Measurements from ENCODE around the gene CXADR. TPM values are rescaled to one million over a fixed set of nuclear protein-coding genes. Genes with fewer than 3 reads are reported as not detected.

The CXADR gene
- total RNA-seq, 1 donor from 2014 or later: 24.5 TPM

GRCh38 chr21:17577701-17578100 is 64.9 kb downstream of the CXADR start:
- H3K9me3 ChIP-seq (replicated peaks): no peaks in the 10 kb centered on the region
- H3K4me1 ChIP-seq: peaks cover 11% of the 10 kb centered on the region
- no peak for DNase-seq
- TF ChIP-seq CTCF (IDR thresholded peaks at IDR 0.05; ENCODE audit: borderline replicate concordance): no peak
- no peaks in the 10 kb centered on the region for H3K27me3 ChIP-seq (ENCODE audit: low read depth)
- H3K27ac ChIP-seq (replicated peaks): no peak overlapping the region
- H3K36me3 ChIP-seq: no peaks in the 10 kb centered on the region
- H3K4me3 ChIP-seq: no peak overlapping the region
- intact Hi-C loops (cut with micrococcal nuclease): no loop called here

- no peak for TF ChIP-seq CTCF (IDR thresholded peaks at IDR 0.05; ENCODE audit: borderline replicate concordance)
- H3K9me3 ChIP-seq (replicated peaks): no peaks in the 10 kb centered on the region
Observed at GRCh38 chr21:17578162-17578561, 65.3 kb downstream of the CXADR start.

GRCh38 chr21:17578876-17579275 is 66.0 kb downstream of the CXADR start:
- H3K4me1 ChIP-seq: peaks cover 11% of the 10 kb centered on the region
- intact Hi-C loops (cut with micrococcal nuclease): no loop called here
- no peaks in the 10 kb centered on the region for H3K9me3 ChIP-seq (replicated peaks)
- H3K27ac ChIP-seq (replicated peaks): no peak overlapping the region
- no peak for TF ChIP-seq CTCF (IDR thresholded peaks at IDR 0.05; ENCODE audit: borderline replicate concordance)
- no peak overlapping the region for H3K4me3 ChIP-seq
- H3K27me3 ChIP-seq (ENCODE audit: low read depth): no peaks in the 10 kb centered on the region
- H3K36me3 ChIP-seq: no peaks in the 10 kb centered on the region
- no peak for DNase-seq

More at GRCh38 chr21:17578162-17578561, 65.3 kb downstream of the CXADR start:
- intact Hi-C loops (cut with micrococcal nuclease): no loop called here
- no peak for DNase-seq
- Histone ChIP-seq H3K27me3 (ENCODE audit: low read depth) (no peaks in the 10 kb centered on the region), H3K27ac (replicated peaks) (no peak overlapping the region), H3K36me3 (no peaks in the 10 kb centered on the region), H3K4me1 (peaks cover 11% of the 10 kb centered on the region), H3K4me3 (no peak overlapping the region)

- no peak for DNase-seq
- Histone ChIP-seq H3K27me3 (ENCODE audit: low read depth) (no peaks in the 10 kb centered on the region), H3K9me3 (replicated peaks) (no peaks in the 10 kb centered on the region), H3K4me3 (no peak overlapping the region), H3K36me3 (no peaks in the 10 kb centered on the region), H3K27ac (replicated peaks) (no peak overlapping the region), H3K4me1 (peaks cover 11% of the 10 kb centered on the region)
- intact Hi-C loops (cut with micrococcal nuclease): no loop called here
- no peak for TF ChIP-seq CTCF (IDR thresholded peaks at IDR 0.05; ENCODE audit: borderline replicate concordance)
Observed at GRCh38 chr21:17580319-17580718, 67.5 kb downstream of the CXADR start.

- no peaks in the 10 kb centered on the region for H3K27me3 ChIP-seq (ENCODE audit: low read depth)
- TF ChIP-seq CTCF (IDR thresholded peaks at IDR 0.05; ENCODE audit: borderline replicate concordance): no peak
- H3K4me1 ChIP-seq: no peaks in the 10 kb centered on the region
- H3K4me3 ChIP-seq: no peak overlapping the region
- intact Hi-C loops (cut with micrococcal nuclease): no loop called here
- H3K27ac ChIP-seq (replicated peaks): no peak overlapping the region
- H3K36me3 ChIP-seq: no peaks in the 10 kb centered on the region
- H3K9me3 ChIP-seq (replicated peaks): no peaks in the 10 kb centered on the region
- no peak for DNase-seq
Observed at GRCh38 chr21:17583898-17584297, 71.1 kb downstream of the CXADR start.
